ENCODE measurements around the gene DCAF10. TPM values are rescaled to one million over a fixed set of nuclear protein-coding genes. Genes with fewer than 3 reads are reported as not detected.

The DCAF10 gene
- total and polyA plus RNA-seq, 2 of the 13 experiments (the other 11 are each of a cell fraction or from before 2014, with no cell fraction given), result 9.2 to 20.3 TPM

DNA sequence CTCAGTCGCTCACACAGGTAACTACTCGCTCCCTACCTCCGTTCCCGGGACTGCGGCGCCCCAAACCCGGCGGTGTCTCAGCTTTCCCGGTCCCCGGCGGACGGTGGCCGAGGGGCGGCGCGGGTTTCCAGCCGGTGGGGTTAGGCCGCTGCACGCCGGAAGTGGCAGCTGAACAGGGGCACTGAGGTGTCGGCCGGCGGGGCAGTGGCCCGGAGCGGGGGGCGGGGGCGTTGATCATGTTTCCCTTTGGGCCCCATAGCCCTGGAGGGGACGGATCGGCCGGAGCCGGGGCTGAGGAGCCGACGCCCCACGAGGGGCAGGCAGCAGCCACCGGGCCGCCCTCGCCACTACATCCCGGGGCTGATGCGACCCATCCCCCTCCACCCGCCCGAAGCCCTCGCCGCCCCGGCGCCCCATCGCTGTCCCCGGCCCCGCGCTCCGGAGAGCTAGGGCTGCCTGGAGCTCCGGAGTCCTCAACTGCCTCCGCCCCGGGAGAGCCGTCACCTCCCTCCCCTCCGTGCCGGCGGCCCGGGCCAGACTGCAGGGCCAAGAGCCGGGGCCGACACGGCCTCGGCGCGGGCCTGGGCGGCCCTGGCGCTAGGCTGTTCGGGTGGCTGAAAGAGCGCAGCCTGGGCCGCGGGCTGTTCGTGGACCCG is at the start of gene DCAF10 (continued):
- TF ChIP-seq, protein P1, sequence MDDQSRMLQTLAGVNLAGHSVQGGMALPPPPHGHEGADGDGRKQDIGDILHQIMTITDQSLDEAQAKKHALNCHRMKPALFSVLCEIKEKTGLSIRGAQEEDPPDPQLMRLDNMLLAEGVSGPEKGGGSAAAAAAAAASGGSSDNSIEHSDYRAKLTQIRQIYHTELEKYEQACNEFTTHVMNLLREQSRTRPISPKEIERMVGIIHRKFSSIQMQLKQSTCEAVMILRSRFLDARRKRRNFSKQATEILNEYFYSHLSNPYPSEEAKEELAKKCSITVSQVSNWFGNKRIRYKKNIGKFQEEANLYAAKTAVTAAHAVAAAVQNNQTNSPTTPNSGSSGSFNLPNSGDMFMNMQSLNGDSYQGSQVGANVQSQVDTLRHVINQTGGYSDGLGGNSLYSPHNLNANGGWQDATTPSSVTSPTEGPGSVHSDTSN (CRISPR knock-in tag; IDR thresholded peaks at IDR 0.05; ENCODE audit: borderline replicate concordance), result no peak
- TF ChIP-seq, protein P2, sequence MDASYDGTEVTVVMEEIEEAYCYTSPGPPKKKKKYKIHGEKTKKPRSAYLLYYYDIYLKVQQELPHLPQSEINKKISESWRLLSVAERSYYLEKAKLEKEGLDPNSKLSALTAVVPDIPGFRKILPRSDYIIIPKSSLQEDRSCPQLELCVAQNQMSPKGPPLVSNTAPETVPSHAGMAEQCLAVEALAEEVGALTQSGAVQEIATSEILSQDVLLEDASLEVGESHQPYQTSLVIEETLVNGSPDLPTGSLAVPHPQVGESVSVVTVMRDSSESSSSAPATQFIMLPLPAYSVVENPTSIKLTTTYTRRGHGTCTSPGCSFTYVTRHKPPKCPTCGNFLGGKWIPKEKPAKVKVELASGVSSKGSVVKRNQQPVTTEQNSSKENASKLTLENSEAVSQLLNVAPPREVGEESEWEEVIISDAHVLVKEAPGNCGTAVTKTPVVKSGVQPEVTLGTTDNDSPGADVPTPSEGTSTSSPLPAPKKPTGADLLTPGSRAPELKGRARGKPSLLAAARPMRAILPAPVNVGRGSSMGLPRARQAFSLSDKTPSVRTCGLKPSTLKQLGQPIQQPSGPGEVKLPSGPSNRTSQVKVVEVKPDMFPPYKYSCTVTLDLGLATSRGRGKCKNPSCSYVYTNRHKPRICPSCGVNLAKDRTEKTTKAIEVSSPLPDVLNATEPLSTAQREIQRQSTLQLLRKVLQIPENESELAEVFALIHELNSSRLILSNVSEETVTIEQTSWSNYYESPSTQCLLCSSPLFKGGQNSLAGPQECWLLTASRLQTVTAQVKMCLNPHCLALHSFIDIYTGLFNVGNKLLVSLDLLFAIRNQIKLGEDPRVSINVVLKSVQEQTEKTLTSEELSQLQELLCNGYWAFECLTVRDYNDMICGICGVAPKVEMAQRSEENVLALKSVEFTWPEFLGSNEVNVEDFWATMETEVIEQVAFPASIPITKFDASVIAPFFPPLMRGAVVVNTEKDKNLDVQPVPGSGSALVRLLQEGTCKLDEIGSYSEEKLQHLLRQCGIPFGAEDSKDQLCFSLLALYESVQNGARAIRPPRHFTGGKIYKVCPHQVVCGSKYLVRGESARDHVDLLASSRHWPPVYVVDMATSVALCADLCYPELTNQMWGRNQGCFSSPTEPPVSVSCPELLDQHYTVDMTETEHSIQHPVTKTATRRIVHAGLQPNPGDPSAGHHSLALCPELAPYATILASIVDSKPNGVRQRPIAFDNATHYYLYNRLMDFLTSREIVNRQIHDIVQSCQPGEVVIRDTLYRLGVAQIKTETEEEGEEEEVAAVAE (CRISPR knock-in tag; IDR thresholded peaks at IDR 0.05; ENCODE audit: borderline replicate concordance), result peak; percentile 91
- no peak; the same call in 1 of the 2 replicates for TF ChIP-seq ZNF652 (CRISPR knock-in tag; IDR thresholded peaks at IDR 0.05; ENCODE audit: borderline replicate concordance, low read depth)
- TF ChIP-seq ARNTL (CRISPR knock-in tag; IDR thresholded peaks at IDR 0.05), result no peak
- no peak for TF ChIP-seq TCF7L2 (IDR thresholded peaks at IDR 0.05; ENCODE audit: low read depth, low read length)
- TF ChIP-seq, protein P3, sequence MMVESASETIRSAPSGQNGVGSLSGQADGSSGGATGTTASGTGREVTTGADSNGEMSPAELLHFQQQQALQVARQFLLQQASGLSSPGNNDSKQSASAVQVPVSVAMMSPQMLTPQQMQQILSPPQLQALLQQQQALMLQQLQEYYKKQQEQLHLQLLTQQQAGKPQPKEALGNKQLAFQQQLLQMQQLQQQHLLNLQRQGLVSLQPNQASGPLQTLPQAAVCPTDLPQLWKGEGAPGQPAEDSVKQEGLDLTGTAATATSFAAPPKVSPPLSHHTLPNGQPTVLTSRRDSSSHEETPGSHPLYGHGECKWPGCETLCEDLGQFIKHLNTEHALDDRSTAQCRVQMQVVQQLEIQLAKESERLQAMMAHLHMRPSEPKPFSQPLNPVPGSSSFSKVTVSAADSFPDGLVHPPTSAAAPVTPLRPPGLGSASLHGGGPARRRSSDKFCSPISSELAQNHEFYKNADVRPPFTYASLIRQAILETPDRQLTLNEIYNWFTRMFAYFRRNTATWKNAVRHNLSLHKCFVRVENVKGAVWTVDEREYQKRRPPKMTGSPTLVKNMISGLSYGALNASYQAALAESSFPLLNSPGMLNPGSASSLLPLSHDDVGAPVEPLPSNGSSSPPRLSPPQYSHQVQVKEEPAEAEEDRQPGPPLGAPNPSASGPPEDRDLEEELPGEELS (CRISPR knock-in tag; IDR thresholded peaks at IDR 0.05), result peak; percentile 75; the same call in 1 of the 2 replicates
- TF ChIP-seq, protein P4, sequence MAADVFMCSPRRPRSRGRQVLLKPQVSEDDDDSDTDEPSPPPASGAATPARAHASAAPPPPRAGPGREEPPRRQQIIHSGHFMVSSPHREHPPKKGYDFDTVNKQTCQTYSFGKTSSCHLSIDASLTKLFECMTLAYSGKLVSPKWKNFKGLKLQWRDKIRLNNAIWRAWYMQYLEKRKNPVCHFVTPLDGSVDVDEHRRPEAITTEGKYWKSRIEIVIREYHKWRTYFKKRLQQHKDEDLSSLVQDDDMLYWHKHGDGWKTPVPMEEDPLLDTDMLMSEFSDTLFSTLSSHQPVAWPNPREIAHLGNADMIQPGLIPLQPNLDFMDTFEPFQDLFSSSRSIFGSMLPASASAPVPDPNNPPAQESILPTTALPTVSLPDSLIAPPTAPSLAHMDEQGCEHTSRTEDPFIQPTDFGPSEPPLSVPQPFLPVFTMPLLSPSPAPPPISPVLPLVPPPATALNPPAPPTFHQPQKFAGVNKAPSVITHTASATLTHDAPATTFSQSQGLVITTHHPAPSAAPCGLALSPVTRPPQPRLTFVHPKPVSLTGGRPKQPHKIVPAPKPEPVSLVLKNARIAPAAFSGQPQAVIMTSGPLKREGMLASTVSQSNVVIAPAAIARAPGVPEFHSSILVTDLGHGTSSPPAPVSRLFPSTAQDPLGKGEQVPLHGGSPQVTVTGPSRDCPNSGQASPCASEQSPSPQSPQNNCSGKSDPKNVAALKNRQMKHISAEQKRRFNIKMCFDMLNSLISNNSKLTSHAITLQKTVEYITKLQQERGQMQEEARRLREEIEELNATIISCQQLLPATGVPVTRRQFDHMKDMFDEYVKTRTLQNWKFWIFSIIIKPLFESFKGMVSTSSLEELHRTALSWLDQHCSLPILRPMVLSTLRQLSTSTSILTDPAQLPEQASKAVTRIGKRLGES (CRISPR knock-in tag; IDR thresholded peaks at IDR 0.05; ENCODE audit: borderline replicate concordance), result no peak; the same call in 1 of the 2 replicates
- peak; percentile 88; the same call in 1 of the 2 replicates for TF ChIP-seq ZNF777 (CRISPR knock-in tag; IDR thresholded peaks at IDR 0.05)
- TF ChIP-seq, protein P5, sequence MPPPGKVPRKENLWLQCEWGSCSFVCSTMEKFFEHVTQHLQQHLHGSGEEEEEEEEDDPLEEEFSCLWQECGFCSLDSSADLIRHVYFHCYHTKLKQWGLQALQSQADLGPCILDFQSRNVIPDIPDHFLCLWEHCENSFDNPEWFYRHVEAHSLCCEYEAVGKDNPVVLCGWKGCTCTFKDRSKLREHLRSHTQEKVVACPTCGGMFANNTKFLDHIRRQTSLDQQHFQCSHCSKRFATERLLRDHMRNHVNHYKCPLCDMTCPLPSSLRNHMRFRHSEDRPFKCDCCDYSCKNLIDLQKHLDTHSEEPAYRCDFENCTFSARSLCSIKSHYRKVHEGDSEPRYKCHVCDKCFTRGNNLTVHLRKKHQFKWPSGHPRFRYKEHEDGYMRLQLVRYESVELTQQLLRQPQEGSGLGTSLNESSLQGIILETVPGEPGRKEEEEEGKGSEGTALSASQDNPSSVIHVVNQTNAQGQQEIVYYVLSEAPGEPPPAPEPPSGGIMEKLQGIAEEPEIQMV (CRISPR knock-in tag; IDR thresholded peaks at IDR 0.05; ENCODE audit: low read depth), result peak; percentile 84
- TF ChIP-seq ZNF615 (CRISPR knock-in tag; IDR thresholded peaks at IDR 0.05; ENCODE audit: borderline replicate concordance), result peak; percentile 66; the same call in 1 of the 2 replicates
- peak; percentile 98 for TF ChIP-seq SMYD3 (CRISPR knock-in tag; IDR thresholded peaks at IDR 0.05)
- no peak; the same call in 1 of the 2 replicates for TF ChIP-seq ZSCAN20 (CRISPR knock-in tag; IDR thresholded peaks at IDR 0.05; ENCODE audit: borderline replicate concordance)
- TF ChIP-seq ZNF484 (CRISPR knock-in tag; IDR thresholded peaks at IDR 0.05; ENCODE audit: borderline replicate concordance, low read depth), result peak; percentile 76; the same call in 1 of the 2 replicates
- peak; percentile 98; the same call in 1 of the 2 replicates for TF ChIP-seq AHR (CRISPR knock-in tag; IDR thresholded peaks at IDR 0.05)
- TF ChIP-seq SPEN (CRISPR knock-in tag; IDR thresholded peaks at IDR 0.05; ENCODE audit: low read depth), result peak; percentile 98

All from HepG2 (cell line).